ENCODE data around the gene ZNF41.

The ZNF41 gene

GRCh38 chrX:47448165-47448806 lies 34.7 kb downstream of the ZNF41 start:
- H3K4me2 ChIP-seq (ENCODE audit: low read length), result no peak overlapping the region
- H3K9ac ChIP-seq (ENCODE audit: low read depth, low read length), result no peak overlapping the region
- peaks cover 44% of the 10 kb centered on the region for H3K36me3 ChIP-seq (ENCODE audit: insufficient read depth, low read length)
- no peaks in the 10 kb centered on the region for H3K4me1 ChIP-seq (ENCODE audit: control insufficient read depth, insufficient read depth, low read length)
- no peak overlapping the region for H3K4me3 ChIP-seq (ENCODE audit: low read length)
- H3K27me3 ChIP-seq (ENCODE audit: control insufficient read depth, insufficient read depth, low read length), result no peaks in the 10 kb centered on the region
- peaks cover 48% of the 10 kb centered on the region for H3K9me3 ChIP-seq (replicated peaks; ENCODE audit: low read length)

DNA sequence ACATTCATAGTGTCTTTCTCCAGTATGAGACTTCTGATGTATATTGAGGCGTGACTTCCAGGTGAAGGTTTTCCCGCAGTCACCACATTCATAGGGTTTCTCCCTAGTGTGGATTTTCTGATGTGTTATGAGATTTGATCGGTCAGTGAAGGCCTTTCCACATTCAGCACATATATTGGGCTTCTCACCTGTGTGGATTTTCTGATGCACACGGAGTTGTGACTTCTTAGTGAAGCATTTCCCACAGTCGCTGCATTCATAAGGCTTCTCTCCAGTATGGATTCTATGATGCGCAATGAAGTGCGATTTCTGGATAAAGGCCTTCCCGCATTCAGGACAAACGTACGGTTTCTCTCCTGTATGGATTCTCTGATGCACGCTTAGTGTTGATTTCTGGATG lies 35.4 kb downstream of the ZNF41 start:
- Histone ChIP-seq H3K27me3 (ENCODE audit: control insufficient read depth, insufficient read depth, low read length) (no peaks in the 10 kb centered on the region), H3K4me3 (ENCODE audit: low read length) (no peak overlapping the region), H3K36me3 (ENCODE audit: insufficient read depth, low read length) (peaks cover 40% of the 10 kb centered on the region), H3K9me3 (replicated peaks; ENCODE audit: low read length) (peaks cover 48% of the 10 kb centered on the region), H3K4me1 (ENCODE audit: control insufficient read depth, insufficient read depth, low read length) (no peaks in the 10 kb centered on the region), H3K4me2 (ENCODE audit: low read length) (no peak overlapping the region), H3K9ac (ENCODE audit: low read depth, low read length) (no peak overlapping the region)

DNA sequence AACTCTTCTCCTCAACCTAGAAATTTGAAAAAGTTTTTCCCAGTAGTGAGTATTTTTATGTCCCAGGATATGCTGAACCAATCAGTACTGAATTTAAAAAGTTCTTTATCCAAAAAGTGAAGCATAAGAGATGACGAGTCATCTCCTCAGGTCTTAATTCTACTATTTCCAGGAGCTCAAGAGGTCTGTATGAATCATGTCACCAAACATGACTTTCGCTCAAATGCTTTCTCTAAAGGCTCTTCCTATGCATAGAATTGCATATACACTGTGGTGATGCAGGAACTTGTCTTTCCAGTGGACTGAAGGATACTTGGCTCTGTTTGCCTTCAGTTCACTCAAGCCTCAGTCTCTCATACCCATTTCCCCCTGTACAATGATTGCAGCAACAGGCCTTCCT lies 36.1 kb downstream of the ZNF41 start:
- peaks cover 34% of the 10 kb centered on the region for H3K36me3 ChIP-seq (ENCODE audit: insufficient read depth, low read length)
- no peaks in the 10 kb centered on the region for H3K4me1 ChIP-seq (ENCODE audit: control insufficient read depth, insufficient read depth, low read length)
- H3K9me3 ChIP-seq (replicated peaks; ENCODE audit: low read length), result peaks cover 43% of the 10 kb centered on the region
- H3K27me3 ChIP-seq (ENCODE audit: control insufficient read depth, insufficient read depth, low read length), result no peaks in the 10 kb centered on the region
- H3K4me3 ChIP-seq (ENCODE audit: low read length), result no peak overlapping the region
- H3K9ac ChIP-seq (ENCODE audit: low read depth, low read length), result no peak overlapping the region
- H3K4me2 ChIP-seq (ENCODE audit: low read length), result no peak overlapping the region

DNA sequence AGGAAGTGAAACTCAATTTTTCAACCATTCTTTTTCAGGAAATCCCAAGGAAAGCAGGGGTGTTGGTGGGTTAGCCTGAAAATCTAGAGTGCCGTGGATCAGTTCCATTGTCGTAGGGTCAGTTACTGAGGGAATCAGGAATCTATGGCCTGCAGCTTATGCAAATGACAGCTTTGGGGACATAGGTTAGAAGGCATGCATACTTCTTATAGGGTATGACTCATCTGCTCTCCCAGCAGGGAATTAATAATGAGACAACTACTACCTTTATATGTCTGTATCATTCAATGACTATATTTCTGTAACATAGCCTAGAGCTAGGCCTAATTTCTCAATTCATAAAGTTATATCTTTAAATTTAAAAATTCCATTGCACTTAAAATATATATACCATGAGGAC lies 36.6 kb downstream of the ZNF41 start:
- Histone ChIP-seq H3K9ac (ENCODE audit: low read depth, low read length) (no peak overlapping the region), H3K9me3 (replicated peaks; ENCODE audit: low read length) (peaks cover 41% of the 10 kb centered on the region)

DNA sequence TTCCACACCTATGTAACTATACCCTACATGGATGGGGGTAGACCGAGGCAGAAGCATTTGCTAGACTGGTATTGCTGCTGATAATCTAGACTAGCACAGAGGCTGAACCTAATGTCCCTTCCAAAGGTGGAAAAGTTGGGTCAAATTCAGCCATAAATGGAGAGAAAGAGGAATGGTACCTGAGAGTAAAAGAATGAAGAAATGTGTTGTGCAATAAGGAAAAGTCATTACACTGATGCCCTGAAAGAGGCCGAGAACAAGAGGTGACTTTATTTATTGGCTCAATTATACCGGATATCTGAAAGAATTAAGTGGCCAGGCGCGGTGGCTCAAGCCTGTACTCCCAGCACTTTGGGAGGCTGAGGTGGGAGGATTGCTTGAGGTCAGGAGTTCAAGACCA lies 52.1 kb downstream of the ZNF41 start:
- Histone ChIP-seq H3K4me2 (ENCODE audit: low read length) (no peak overlapping the region), H3K36me3 (ENCODE audit: insufficient read depth, low read length) (no peaks in the 10 kb centered on the region), H3K9me3 (replicated peaks; ENCODE audit: low read length) (no peaks in the 10 kb centered on the region), H3K27me3 (ENCODE audit: control insufficient read depth, insufficient read depth, low read length) (no peaks in the 10 kb centered on the region), H3K4me3 (ENCODE audit: low read length) (no peak overlapping the region), H3K4me1 (ENCODE audit: control insufficient read depth, insufficient read depth, low read length) (no peaks in the 10 kb centered on the region), H3K9ac (ENCODE audit: low read depth, low read length) (no peak overlapping the region)

More for the DNA sequence above, 36.6 kb downstream of the ZNF41 start:
- H3K36me3 ChIP-seq (ENCODE audit: insufficient read depth, low read length), result peaks cover 32% of the 10 kb centered on the region
- no peaks in the 10 kb centered on the region for H3K27me3 ChIP-seq (ENCODE audit: control insufficient read depth, insufficient read depth, low read length)
- no peaks in the 10 kb centered on the region for H3K4me1 ChIP-seq (ENCODE audit: control insufficient read depth, insufficient read depth, low read length)
- no peak overlapping the region for H3K4me2 ChIP-seq (ENCODE audit: low read length)
- H3K4me3 ChIP-seq (ENCODE audit: low read length), result no peak overlapping the region

DNA sequence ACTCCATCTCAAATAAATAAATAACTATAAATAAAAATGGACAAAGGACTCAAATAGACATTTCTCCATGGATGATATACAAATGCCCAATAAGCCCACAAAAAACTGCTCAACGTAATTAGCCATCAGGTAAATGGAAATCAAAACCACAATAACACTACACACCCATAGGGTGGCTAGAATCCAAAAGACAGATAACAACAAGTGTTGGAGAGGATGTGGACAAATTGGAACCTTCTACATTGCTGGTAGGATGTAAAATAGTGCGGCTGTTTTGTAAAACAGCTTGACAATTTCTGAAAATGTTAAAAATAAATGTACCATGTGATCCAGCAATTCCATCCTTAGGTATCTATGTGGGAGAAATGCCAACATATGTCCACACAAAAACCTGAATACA lies 60.6 kb downstream of the ZNF41 start:
- no peaks in the 10 kb centered on the region for H3K4me1 ChIP-seq (ENCODE audit: control insufficient read depth, insufficient read depth, low read length)
- peaks cover 4% of the 10 kb centered on the region for H3K9me3 ChIP-seq (replicated peaks; ENCODE audit: low read length)
- H3K9ac ChIP-seq (ENCODE audit: low read depth, low read length), result no peak overlapping the region
- H3K4me2 ChIP-seq (ENCODE audit: low read length), result no peak overlapping the region
- no peaks in the 10 kb centered on the region for H3K27me3 ChIP-seq (ENCODE audit: control insufficient read depth, insufficient read depth, low read length)
- H3K4me3 ChIP-seq (ENCODE audit: low read length), result no peak overlapping the region
- H3K36me3 ChIP-seq (ENCODE audit: insufficient read depth, low read length), result no peaks in the 10 kb centered on the region

DNA sequence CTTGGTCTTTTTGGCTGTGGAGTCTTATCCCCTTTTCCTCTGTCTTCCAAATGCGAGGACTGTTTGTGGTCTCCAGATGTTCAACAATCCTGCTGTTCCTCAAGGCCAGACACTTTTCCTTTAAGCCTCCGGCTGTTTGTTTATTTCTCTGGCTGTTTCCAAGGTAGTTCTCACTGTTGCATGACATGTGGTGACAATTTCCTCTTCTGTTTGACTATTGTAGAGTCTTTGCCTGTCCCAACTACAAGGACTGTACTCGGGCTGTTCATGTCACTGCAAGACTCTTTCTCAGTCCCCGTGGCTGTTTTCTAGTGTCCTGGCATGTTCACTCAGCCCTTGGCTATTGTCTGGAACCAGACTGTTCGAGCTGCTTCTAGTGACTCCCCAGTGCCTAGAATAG lies 62.1 kb downstream of the ZNF41 start:
- Histone ChIP-seq H3K4me3 (ENCODE audit: low read length) (no peak overlapping the region), H3K4me2 (ENCODE audit: low read length) (no peak overlapping the region), H3K9ac (ENCODE audit: low read depth, low read length) (no peak overlapping the region), H3K9me3 (replicated peaks; ENCODE audit: low read length) (peaks cover 4% of the 10 kb centered on the region), H3K4me1 (ENCODE audit: control insufficient read depth, insufficient read depth, low read length) (no peaks in the 10 kb centered on the region), H3K36me3 (ENCODE audit: insufficient read depth, low read length) (no peaks in the 10 kb centered on the region), H3K27me3 (ENCODE audit: control insufficient read depth, insufficient read depth, low read length) (no peaks in the 10 kb centered on the region)

DNA sequence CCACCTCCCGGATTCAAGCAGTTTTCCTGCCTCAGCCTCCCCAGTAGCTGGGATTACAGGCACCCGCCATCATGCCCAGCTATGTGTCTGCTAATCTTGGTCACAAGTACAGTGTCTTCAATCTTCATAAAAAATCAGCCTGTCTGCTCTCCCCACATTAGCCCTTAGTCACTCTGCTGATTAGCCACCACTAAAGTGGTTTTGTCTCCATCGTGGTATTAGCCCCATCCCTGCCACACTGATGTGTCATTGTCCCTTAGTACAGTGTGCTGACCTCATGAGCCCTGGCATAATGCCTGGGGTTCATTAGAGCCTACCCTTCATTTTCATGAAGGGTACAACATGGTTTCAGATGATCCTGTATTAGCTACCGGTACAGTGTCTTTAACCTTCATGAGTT lies 62.8 kb downstream of the ZNF41 start:
- H3K36me3 ChIP-seq (ENCODE audit: insufficient read depth, low read length), result no peaks in the 10 kb centered on the region
- no peak overlapping the region for H3K9ac ChIP-seq (ENCODE audit: low read depth, low read length)
- H3K4me3 ChIP-seq (ENCODE audit: low read length), result no peak overlapping the region
- no peaks in the 10 kb centered on the region for H3K4me1 ChIP-seq (ENCODE audit: control insufficient read depth, insufficient read depth, low read length)
- no peak overlapping the region for H3K4me2 ChIP-seq (ENCODE audit: low read length)
- no peaks in the 10 kb centered on the region for H3K27me3 ChIP-seq (ENCODE audit: control insufficient read depth, insufficient read depth, low read length)
- peaks cover 4% of the 10 kb centered on the region for H3K9me3 ChIP-seq (replicated peaks; ENCODE audit: low read length)

- Histone ChIP-seq H3K4me2 (ENCODE audit: low read length) (no peak overlapping the region), H3K9me3 (replicated peaks; ENCODE audit: low read length) (peaks cover 21% of the 10 kb centered on the region)
Measured at GRCh38 chrX:47413179-47413594, 69.8 kb downstream of the ZNF41 start.

More at GRCh38 chrX:47413179-47413594, 69.8 kb downstream of the ZNF41 start:
- H3K4me3 ChIP-seq (ENCODE audit: low read length), result no peak overlapping the region
- H3K27me3 ChIP-seq (ENCODE audit: control insufficient read depth, insufficient read depth, low read length), result no peaks in the 10 kb centered on the region
- H3K9ac ChIP-seq (ENCODE audit: low read depth, low read length), result no peak overlapping the region
- no peaks in the 10 kb centered on the region for H3K36me3 ChIP-seq (ENCODE audit: insufficient read depth, low read length)
- H3K4me1 ChIP-seq (ENCODE audit: control insufficient read depth, insufficient read depth, low read length), result no peaks in the 10 kb centered on the region
